Smooth muscle cell (in vitro differentiated cells): ENCODE results near the gene CNOT8. TPM values are rescaled to one million over a fixed set of nuclear protein-coding genes. Genes with fewer than 3 reads are reported as not detected.

Source experiments
- DNase-seq: peaks from one replicate; lab custom pipeline; 2025; ENCODE audit not compliant: unreplicated experiment; lab: John Stamatoyannopoulos, UW
- H2AFZ ChIP-seq: fragments of 200-600 bp; sonication (generic); 2 replicates; pipeline ENCODE4 v1.6.0; 2016; ENCODE audit warnings: antibody characterized with exemption, low read depth, mild to moderate bottlenecking
- H3F3A ChIP-seq: fragments of 200-600 bp; sonication (generic); 2 replicates; pipeline ENCODE4 v1.6.0; 2017; ENCODE audit warnings: antibody characterized with exemption, low read depth
- H3K27ac ChIP-seq: fragments of 200-600 bp; sonication (generic); 2 replicates; pipeline ENCODE4 v1.5.1; 2016; ENCODE audit warnings: low read depth, mild to moderate bottlenecking
- H3K27me3 ChIP-seq: fragments of 200-600 bp; sonication (generic); 2 replicates; pipeline ENCODE4 v1.6.1; 2016; ENCODE audit warnings: low read depth, mild to moderate bottlenecking
- H3K36me3 ChIP-seq: fragments of 200-600 bp; sonication (generic); 2 replicates; pipeline ENCODE4 v1.5.1; 2016; ENCODE audit warnings: low read depth
- H3K4me1 ChIP-seq: fragments of 200-600 bp; sonication (generic); 2 replicates; pipeline ENCODE4 v1.5.1; 2016; ENCODE audit warnings: low read depth
- H3K4me2 ChIP-seq: fragments of 200-600 bp; sonication (generic); 2 replicates; pipeline ENCODE4 v1.6.0; 2016; ENCODE audit warnings: mild to moderate bottlenecking
- H3K4me3 ChIP-seq: fragments of 200-600 bp; sonication (generic); 2 replicates; pipeline ENCODE4 v1.5.1; 2016; ENCODE audit warnings: mild to moderate bottlenecking
- H3K79me2 ChIP-seq: fragments of 200-600 bp; sonication (generic); 2 replicates; pipeline ENCODE4 v1.6.0; 2016; ENCODE audit warnings: low read depth, mild to moderate bottlenecking
- H3K9ac ChIP-seq: fragments of 200-600 bp; sonication (generic); 2 replicates; pipeline ENCODE4 v1.6.0; 2016; ENCODE audit warnings: low read depth
- H3K9me3 ChIP-seq: fragments of 200-600 bp; sonication (generic); replicated peaks from 2 replicates; pipeline ENCODE4 v1.5.1; 2016; ENCODE audit warnings: low read depth
- H4K20me1 ChIP-seq: fragments of 200-600 bp; sonication (generic); 2 replicates; pipeline ENCODE4 v1.6.0; 2016; ENCODE audit warnings: low read depth
- CTCF ChIP-seq: fragments of 200-600 bp; sonication (generic); IDR thresholded peaks from 2 replicates; pipeline ENCODE4 v1.5.1; 2017; ENCODE audit warnings: borderline replicate concordance, mild to moderate bottlenecking, antibody characterized with exemption; ENCODE audit not compliant: insufficient read depth, poor library complexity, severe bottlenecking
- WGBS: methylation state at CpG from one replicate; pipeline ENCODE4 v1.1.7; 2016; ENCODE audit warnings: low lambda C conversion rate; 5-methylcytosine and 5-hydroxymethylcytosine counted together
- polyA plus RNA-seq: library from polyadenylated mRNA; unstranded; fragments of >200 nt; fragmentation: Nextera tagmentation; extraction: Ambion mirVana; gene quantifications from 2 replicates; pipeline ENCODE4 v1.2.1, GENCODE V29; 2016
- total RNA-seq: library from RNA; depleted of rRNA; stranded (reverse); fragments of >200 nt; gene quantifications from 2 replicates; pipeline ENCODE4 v1.2.3, GENCODE V29; 2014

Gene CNOT8
- total and polyA plus RNA-seq, 2 experiments from 2014 or later = 54.9 to 76.4 TPM

GRCh38 chr5:154860765-154861164 is 2.3 kb downstream of the CNOT8 start:
- H3K9me3 ChIP-seq = no peaks in the 10 kb centered on the region
- H3K4me2 ChIP-seq = peak overlapping the region; percentile 97
- WGBS = 82% methylated on average over 4 of the region's 4 CpGs
- H4K20me1 ChIP-seq = peaks cover 62% of the 10 kb centered on the region
- peak overlapping the region; percentile 99 for H3K27ac ChIP-seq
- no peaks in the 10 kb centered on the region for H3K27me3 ChIP-seq
- H2AFZ ChIP-seq = no peak overlapping the region
- DNase-seq = no peak
- peak overlapping the region; percentile 88 for H3K4me3 ChIP-seq
- no peaks in the 10 kb centered on the region for H3K36me3 ChIP-seq
- H3K4me1 ChIP-seq = peaks cover 18% of the 10 kb centered on the region
- H3F3A ChIP-seq = peaks cover 13% of the 10 kb centered on the region
- TF ChIP-seq CTCF = no peak
- peaks cover 73% of the 10 kb centered on the region for H3K79me2 ChIP-seq
- H3K9ac ChIP-seq = no peak overlapping the region

- Histone ChIP-seq H2AFZ (no peak overlapping the region), H3K27me3 (no peaks in the 10 kb centered on the region), H3K9me3 (no peaks in the 10 kb centered on the region), H3K79me2 (peaks cover 83% of the 10 kb centered on the region), H3F3A (peaks cover 9% of the 10 kb centered on the region), H3K4me2 (no peak overlapping the region), H4K20me1 (peaks cover 74% of the 10 kb centered on the region), H3K27ac (peak overlapping the region; percentile 8), H3K9ac (no peak overlapping the region), H3K4me1 (peaks cover 13% of the 10 kb centered on the region), H3K36me3 (no peaks in the 10 kb centered on the region), H3K4me3 (no peak overlapping the region)
- WGBS = 96% methylated on average over 8 of the region's 8 CpGs
- TF ChIP-seq CTCF = no peak
- no peak for DNase-seq
Measured at GRCh38 chr5:154861946-154862345, 3.5 kb downstream of the CNOT8 start.

- Histone ChIP-seq H3K79me2 (peaks cover 90% of the 10 kb centered on the region), H3K4me2 (no peak overlapping the region), H4K20me1 (peaks cover 82% of the 10 kb centered on the region), H3K36me3 (no peaks in the 10 kb centered on the region), H2AFZ (no peak overlapping the region), H3K9ac (no peak overlapping the region), H3F3A (peaks cover 6% of the 10 kb centered on the region), H3K4me1 (peaks cover 11% of the 10 kb centered on the region), H3K27me3 (no peaks in the 10 kb centered on the region), H3K27ac (peak overlapping the region; percentile 8), H3K9me3 (no peaks in the 10 kb centered on the region), H3K4me3 (no peak overlapping the region)
- no peak for DNase-seq
- no peak for TF ChIP-seq CTCF
- 87% methylated on average over 2 of the region's 2 CpGs for WGBS
Measured at GRCh38 chr5:154862766-154863165, 4.3 kb downstream of the CNOT8 start.

GRCh38 chr5:154863291-154864080 is 5.1 kb downstream of the CNOT8 start:
- H3K4me1 ChIP-seq = peaks cover 11% of the 10 kb centered on the region
- no peaks in the 10 kb centered on the region for H3K36me3 ChIP-seq
- 94% methylated on average over 7 of the region's 7 CpGs for WGBS
- peaks cover 89% of the 10 kb centered on the region for H3K79me2 ChIP-seq
- no peak overlapping the region for H3K9ac ChIP-seq
- H3K9me3 ChIP-seq = no peaks in the 10 kb centered on the region
- no peak overlapping the region for H3K4me3 ChIP-seq
- H4K20me1 ChIP-seq = peaks cover 88% of the 10 kb centered on the region
- DNase-seq = no peak
- no peak for TF ChIP-seq CTCF
- H3F3A ChIP-seq = peaks cover 6% of the 10 kb centered on the region
- no peak overlapping the region for H3K4me2 ChIP-seq
- H3K27me3 ChIP-seq = no peaks in the 10 kb centered on the region
- H2AFZ ChIP-seq = no peak overlapping the region
- H3K27ac ChIP-seq = peak overlapping the region; percentile 8
